Right ventricle myocardium superior (tissue), 1 donor: ENCODE measurements around the gene PARD3. TPM values are rescaled to one million over a fixed set of nuclear protein-coding genes. Genes with fewer than 3 reads are reported as not detected.
A peak's percentile ranks its signal among the peaks of the same experiment; 100 is the strongest.
"Not testable (repeated sequence)": the region's sequence is repeated elsewhere in the genome, so short reads cannot be mapped to it uniquely, and the experiment has no call there.

ENCODE experiments used
- ATAC-seq: fragments of 200-7000 bp; cut with Tn5 transposase; one replicate; pipeline ENCODE4 v1.9.1; 2020; ENCODE audit warnings: mild to moderate bottlenecking; ENCODE audit not compliant: poor library complexity
- DNase-seq: peaks from one replicate; pipeline ENCODE4 v3.0.0-alpha.2; 2020
- intact Hi-C: fragments of 100-400 bp; cut with DNase I; formaldehyde crosslinking; loops from one replicate; pipeline ENCODE4 v1.11.2; 2022
- total RNA-seq: library from RNA; stranded (reverse); fragmentation: NEBNext Ultra II Directional; extraction: Animal tissue kit (Norgen Biotek cat#: 25700); gene quantifications from one replicate; pipeline ENCODE4 v1.2.1, GENCODE V29; 2021
- donor health status: DM: no; HTN: yes; CAD: no; lungs with severe emphysema.

Gene PARD3
- total RNA-seq, 1 donor from 2014 or later: 33.5 TPM

GRCh38 chr10:34759161-34759836, 55.8 kb downstream of the PARD3 start:
- intact Hi-C loops: no loop called here
- peak; percentile 61 for ATAC-seq

GRCh38 chr10:34758447-34758996, 56.6 kb downstream of the PARD3 start:
- intact Hi-C loops: no loop called here
- ATAC-seq (no peak), DNase-seq (no peak)

More at GRCh38 chr10:34759161-34759836, 55.8 kb downstream of the PARD3 start:
- no peak for DNase-seq

GRCh38 chr10:34757933-34758332, 57.2 kb downstream of the PARD3 start:
- intact Hi-C loops: no loop called here
- no peak for ATAC-seq
- DNase-seq: no peak

GRCh38 chr10:34757181-34757580, 57.9 kb downstream of the PARD3 start:
- ATAC-seq, DNase-seq, intact Hi-C loops: not testable (repeated sequence)

GRCh38 chr10:34756584-34756983, 58.5 kb downstream of the PARD3 start:
- intact Hi-C loops: no loop called here
- ATAC-seq (no peak), DNase-seq (no peak)

GRCh38 chr10:34753014-34753757, 61.9 kb downstream of the PARD3 start:
- no peak for ATAC-seq
- intact Hi-C loops: no loop called here
- DNase-seq: no peak

- DNase-seq: no peak
- ATAC-seq: no peak
- intact Hi-C loops: no loop called here
These were observed 63.8 kb downstream of the PARD3 start for GRCh38 chr10:34751272-34751671.

GRCh38 chr10:34750795-34751194, 64.3 kb downstream of the PARD3 start:
- intact Hi-C loops, ATAC-seq, DNase-seq: not testable (repeated sequence)

GRCh38 chr10:34748767-34749166, 66.3 kb downstream of the PARD3 start:
- no peak for ATAC-seq
- intact Hi-C loops: no loop called here

GRCh38 chr10:34748357-34748756, 66.7 kb downstream of the PARD3 start:
- intact Hi-C loops: no loop called here
- DNase-seq: no peak

More at GRCh38 chr10:34748767-34749166, 66.3 kb downstream of the PARD3 start:
- DNase-seq: no peak

GRCh38 chr10:34746094-34746493, 69.0 kb downstream of the PARD3 start:
- ATAC-seq (no peak), DNase-seq (no peak)
- intact Hi-C loops: no loop called here

More at GRCh38 chr10:34748357-34748756, 66.7 kb downstream of the PARD3 start:
- ATAC-seq: no peak

- DNase-seq (no peak), ATAC-seq (no peak)
- intact Hi-C loops: no loop called here
These were observed 69.9 kb downstream of the PARD3 start for GRCh38 chr10:34745244-34745643.

- no peak for ATAC-seq
- no peak for DNase-seq
- intact Hi-C loops: no loop called here
These were observed 70.5 kb downstream of the PARD3 start for GRCh38 chr10:34744590-34744989.

- intact Hi-C loops: no loop called here
- peak; percentile 72 for DNase-seq
- peak; percentile 90 for ATAC-seq
These were observed 71.3 kb downstream of the PARD3 start for GRCh38 chr10:34743814-34744213.

- ATAC-seq (no peak), DNase-seq (no peak)
- intact Hi-C loops: no loop called here
These were observed 72.6 kb downstream of the PARD3 start for GRCh38 chr10:34742456-34742855.

GRCh38 chr10:34741087-34741486, 74.0 kb downstream of the PARD3 start:
- DNase-seq, ATAC-seq, intact Hi-C loops: not testable (repeated sequence)

GRCh38 chr10:34740321-34740720, 74.8 kb downstream of the PARD3 start:
- DNase-seq (no peak), ATAC-seq (no peak)
- intact Hi-C loops: no loop called here

- DNase-seq (peak; percentile 59), ATAC-seq (peak; percentile 56)
- intact Hi-C loops: no loop called here
These were observed 75.2 kb downstream of the PARD3 start for GRCh38 chr10:34739915-34740314.

- no peak for ATAC-seq
- no peak for DNase-seq
- intact Hi-C loops: no loop called here
These were observed 77.3 kb downstream of the PARD3 start for GRCh38 chr10:34737772-34738169.
